Measurements from ENCODE around the gene POU2F1. TPM values are rescaled to one million over a fixed set of nuclear protein-coding genes. Genes with fewer than 3 reads are reported as not detected.

The POU2F1 gene
- total and polyA plus RNA-seq, 2 donors: 2.6 to 4.1 TPM

- Histone ChIP-seq H3K27ac (ENCODE audit: low read depth in 1 of 2, low read length in 1 of 2) (no peak overlapping the region), H3K9me3 (ENCODE audit: control insufficient read depth in 2 of 2, insufficient read depth in 1 of 2, low read length in 1 of 2) (peaks cover 1 to 10% of the 10 kb centered on the region in 2 donors), H3K27me3 (ENCODE audit: control insufficient read depth in 2 of 2, insufficient read depth in 1 of 2, low read length in 1 of 2) (no peaks in the 10 kb centered on the region), H3K36me3 (ENCODE audit: control insufficient read depth in 2 of 2, insufficient read depth in 2 of 2, low read length in 1 of 2) (no peaks in the 10 kb centered on the region), H3K4me1 (ENCODE audit: control insufficient read depth in 2 of 2, insufficient read depth in 2 of 2, low read length in 2 of 2) (peaks cover 0 to 5% of the 10 kb centered on the region in 2 donors), H3K4me3 (ENCODE audit: low read length in 2 of 2) (no peak overlapping the region)
- DNase-seq (ENCODE audit: low read depth in 6 of 9, low spot score in 9 of 9): peak in 1 of 9 donors; percentile 9
- 94% methylated on average over 15 of the region's 15 CpGs for WGBS
These were observed 9.6 kb upstream of the POU2F1 start for GRCh38 chr1:167210966-167211674.

GRCh38 chr1:167212025-167212424, 8.7 kb upstream of the POU2F1 start:
- H3K27ac ChIP-seq (ENCODE audit: low read depth in 1 of 2, low read length in 1 of 2): no peak overlapping the region
- peaks cover 3 to 10% of the 10 kb centered on the region in 2 donors for H3K9me3 ChIP-seq (ENCODE audit: control insufficient read depth in 2 of 2, insufficient read depth in 1 of 2, low read length in 1 of 2)
- peaks cover 0 to 5% of the 10 kb centered on the region in 2 donors for H3K4me1 ChIP-seq (ENCODE audit: control insufficient read depth in 2 of 2, insufficient read depth in 2 of 2, low read length in 2 of 2)
- no peak overlapping the region for H3K4me3 ChIP-seq (ENCODE audit: low read length in 2 of 2)
- H3K36me3 ChIP-seq (ENCODE audit: control insufficient read depth in 2 of 2, insufficient read depth in 2 of 2, low read length in 1 of 2): no peaks in the 10 kb centered on the region
- H3K27me3 ChIP-seq (ENCODE audit: control insufficient read depth in 2 of 2, insufficient read depth in 1 of 2, low read length in 1 of 2): no peaks in the 10 kb centered on the region
- no peak for DNase-seq (ENCODE audit: low read depth in 6 of 9, low spot score in 9 of 9)

- Histone ChIP-seq H3K27ac (ENCODE audit: low read depth in 1 of 2, low read length in 1 of 2) (no peak overlapping the region), H3K4me1 (ENCODE audit: control insufficient read depth in 2 of 2, insufficient read depth in 2 of 2, low read length in 2 of 2) (peaks cover 0 to 3% of the 10 kb centered on the region in 2 donors), H3K27me3 (ENCODE audit: control insufficient read depth in 2 of 2, insufficient read depth in 1 of 2, low read length in 1 of 2) (no peaks in the 10 kb centered on the region), H3K9me3 (ENCODE audit: control insufficient read depth in 2 of 2, insufficient read depth in 1 of 2, low read length in 1 of 2) (peaks cover 0 to 2% of the 10 kb centered on the region in 2 donors), H3K4me3 (ENCODE audit: low read length in 2 of 2) (no peak overlapping the region), H3K36me3 (ENCODE audit: control insufficient read depth in 2 of 2, insufficient read depth in 2 of 2, low read length in 1 of 2) (no peaks in the 10 kb centered on the region)
- DNase-seq (ENCODE audit: low read depth in 6 of 9, low spot score in 9 of 9): no peak
These were observed 3.9 kb upstream of the POU2F1 start for GRCh38 chr1:167216809-167217208.

- no peaks in the 10 kb centered on the region for H3K36me3 ChIP-seq (ENCODE audit: control insufficient read depth in 2 of 2, insufficient read depth in 2 of 2, low read length in 1 of 2)
- peaks cover 0 to 2% of the 10 kb centered on the region in 2 donors for H3K9me3 ChIP-seq (ENCODE audit: control insufficient read depth in 2 of 2, insufficient read depth in 1 of 2, low read length in 1 of 2)
- no peaks in the 10 kb centered on the region for H3K27me3 ChIP-seq (ENCODE audit: control insufficient read depth in 2 of 2, insufficient read depth in 1 of 2, low read length in 1 of 2)
- DNase-seq (ENCODE audit: low read depth in 6 of 9, low spot score in 9 of 9): peak in 1 of 9 donors; percentile 8
- H3K4me3 ChIP-seq (ENCODE audit: low read length in 2 of 2): peak overlapping the region; percentile 90 to 99
- peaks cover 4 to 12% of the 10 kb centered on the region in 2 donors for H3K4me1 ChIP-seq (ENCODE audit: control insufficient read depth in 2 of 2, insufficient read depth in 2 of 2, low read length in 2 of 2)
- H3K27ac ChIP-seq (ENCODE audit: low read depth in 1 of 2, low read length in 1 of 2): peak overlapping the region in 1 of 2 donors; percentile 99
- 69% methylated on average over 5 of the region's 5 CpGs for WGBS
These were observed 1.5 kb upstream of the POU2F1 start for GRCh38 chr1:167219194-167219593.

GRCh38 chr1:167219646-167220536, 795 bp upstream of the POU2F1 start:
- Histone ChIP-seq H3K4me3 (ENCODE audit: low read length in 2 of 2) (peak overlapping the region; percentile 90 to 99), H3K27me3 (ENCODE audit: control insufficient read depth in 2 of 2, insufficient read depth in 1 of 2, low read length in 1 of 2) (no peaks in the 10 kb centered on the region), H3K4me1 (ENCODE audit: control insufficient read depth in 2 of 2, insufficient read depth in 2 of 2, low read length in 2 of 2) (peaks cover 4 to 12% of the 10 kb centered on the region in 2 donors), H3K9me3 (ENCODE audit: control insufficient read depth in 2 of 2, insufficient read depth in 1 of 2, low read length in 1 of 2) (peaks cover 0 to 2% of the 10 kb centered on the region in 2 donors), H3K36me3 (ENCODE audit: control insufficient read depth in 2 of 2, insufficient read depth in 2 of 2, low read length in 1 of 2) (no peaks in the 10 kb centered on the region), H3K27ac (ENCODE audit: low read depth in 1 of 2, low read length in 1 of 2) (peak overlapping the region; percentile 98 to 99)
- peak; percentile 70 to 94 (median 84) for DNase-seq (ENCODE audit: low read depth in 6 of 9, low spot score in 9 of 9)
- WGBS: 1% methylated on average over 55 of the region's 55 CpGs

DNA sequence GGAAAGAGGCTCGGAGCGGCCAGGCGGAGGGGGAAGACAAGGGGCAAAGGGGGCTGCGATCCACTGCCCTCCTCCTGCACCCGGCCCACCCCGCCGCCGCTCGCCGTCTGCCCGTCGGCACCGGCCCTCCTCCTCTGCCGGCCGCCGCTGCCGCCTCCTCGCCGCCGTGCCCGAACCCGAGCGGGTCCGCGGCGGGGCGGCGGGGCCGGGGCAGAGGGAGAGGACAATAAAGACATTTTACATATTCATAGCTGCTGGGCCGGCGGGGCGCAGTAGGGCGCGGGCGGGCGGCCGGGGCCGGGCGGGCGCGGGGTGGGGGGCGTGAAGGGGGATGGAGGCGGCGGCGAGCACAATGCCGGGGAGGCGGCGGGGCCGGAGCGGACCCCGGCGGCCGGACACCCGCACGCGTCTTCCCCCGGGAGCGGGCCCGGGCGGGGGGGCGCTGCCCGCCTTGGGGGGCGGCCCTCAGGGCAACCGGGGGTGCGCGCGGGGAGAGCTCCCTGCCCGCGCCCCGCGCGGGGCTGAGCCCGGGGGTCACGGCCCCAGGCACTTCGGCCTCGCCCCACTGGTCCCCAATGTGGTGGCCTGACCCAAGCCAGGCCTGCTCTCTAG, 546 bp downstream of the POU2F1 start:
- under 1% methylated on average over 75 of the region's 76 CpGs for WGBS
- peak overlapping the region; percentile 86 to 90 for H3K27ac ChIP-seq (ENCODE audit: low read depth in 1 of 2, low read length in 1 of 2)
- H3K27me3 ChIP-seq (ENCODE audit: control insufficient read depth in 2 of 2, insufficient read depth in 1 of 2, low read length in 1 of 2): no peaks in the 10 kb centered on the region
- H3K4me1 ChIP-seq (ENCODE audit: control insufficient read depth in 2 of 2, insufficient read depth in 2 of 2, low read length in 2 of 2): peaks cover 4 to 12% of the 10 kb centered on the region in 2 donors
- H3K4me3 ChIP-seq (ENCODE audit: low read length in 2 of 2): peak overlapping the region; percentile 91 to 99
- no peaks in the 10 kb centered on the region for H3K36me3 ChIP-seq (ENCODE audit: control insufficient read depth in 2 of 2, insufficient read depth in 2 of 2, low read length in 1 of 2)
- peak in 1 of 9 donors; percentile 41 for DNase-seq (ENCODE audit: low read depth in 6 of 9, low spot score in 9 of 9)
- H3K9me3 ChIP-seq (ENCODE audit: control insufficient read depth in 2 of 2, insufficient read depth in 1 of 2, low read length in 1 of 2): peaks cover 0 to 2% of the 10 kb centered on the region in 2 donors

DNA sequence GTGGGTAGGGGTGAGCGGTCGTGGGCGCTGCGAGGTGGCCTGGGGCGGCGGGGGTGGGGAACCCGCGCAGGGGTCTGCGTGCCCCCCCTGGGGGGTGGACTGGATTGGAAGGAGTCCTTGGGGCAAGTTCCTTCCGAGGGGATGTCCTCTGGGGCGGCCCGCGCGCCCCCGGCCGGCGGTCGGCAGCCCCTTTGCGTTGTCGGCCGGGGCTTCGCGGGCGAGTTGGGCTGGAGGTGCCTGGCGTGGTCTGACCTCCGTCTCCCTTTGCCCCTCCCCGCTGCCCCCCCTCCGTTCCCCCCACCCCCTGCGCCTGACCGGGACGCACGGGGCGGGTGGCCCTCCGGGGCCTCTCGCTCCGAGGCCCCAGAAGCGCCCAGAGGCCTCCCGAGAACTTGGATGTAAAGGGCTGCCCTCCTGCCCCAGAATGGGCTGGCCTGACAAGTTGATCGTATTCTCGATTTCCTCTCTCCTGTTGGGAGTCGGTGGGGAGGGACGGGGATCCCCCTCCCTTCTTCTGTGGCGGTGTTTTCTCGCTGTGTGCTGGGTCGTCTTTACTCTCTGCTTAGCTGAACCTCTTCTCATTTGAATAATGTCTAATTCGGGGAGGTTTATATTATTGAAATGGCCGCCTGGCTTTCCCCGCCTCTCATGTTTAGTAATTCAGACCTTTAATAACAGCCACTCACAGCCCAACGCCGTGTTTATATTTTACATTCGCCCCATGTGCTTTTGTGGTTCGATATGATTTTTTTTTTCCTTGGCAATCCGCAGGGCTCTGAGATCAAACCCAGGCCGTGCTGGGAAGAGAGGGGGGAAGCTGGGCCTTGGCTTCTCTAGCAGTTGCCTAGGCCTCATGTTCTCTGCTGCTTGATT, 1.3 kb downstream of the POU2F1 start:
- Histone ChIP-seq H3K27me3 (ENCODE audit: control insufficient read depth in 2 of 2, insufficient read depth in 1 of 2, low read length in 1 of 2) (no peaks in the 10 kb centered on the region), H3K4me1 (ENCODE audit: control insufficient read depth in 2 of 2, insufficient read depth in 2 of 2, low read length in 2 of 2) (peaks cover 4 to 12% of the 10 kb centered on the region in 2 donors), H3K4me3 (ENCODE audit: low read length in 2 of 2) (peak overlapping the region; percentile 61 to 99), H3K36me3 (ENCODE audit: control insufficient read depth in 2 of 2, insufficient read depth in 2 of 2, low read length in 1 of 2) (no peaks in the 10 kb centered on the region), H3K27ac (ENCODE audit: low read depth in 1 of 2, low read length in 1 of 2) (peak overlapping the region; percentile 86 to 90), H3K9me3 (ENCODE audit: control insufficient read depth in 2 of 2, insufficient read depth in 1 of 2, low read length in 1 of 2) (no peaks in the 10 kb centered on the region)
- DNase-seq (ENCODE audit: low read depth in 6 of 9, low spot score in 9 of 9): peak; percentile 30 to 76 (median 44)
- WGBS: under 1% methylated on average over 54 of the region's 54 CpGs

All from thymus (tissue), 11 donors.